KMS-11 (cell line): ENCODE measurements around the gene NECAB2.

ENCODE experiments used
- H2AFZ ChIP-seq: fragments of 200-600 bp; sonication (generic); 2 replicates; pipeline ENCODE4 v1.6.1; 2016; ENCODE audit warnings: antibody characterized with exemption, mixed run types, low read depth
- H3K27ac ChIP-seq: fragments of 200-600 bp; sonication (generic); 2 replicates; pipeline ENCODE4 v1.6.1; 2016; ENCODE audit warnings: mild to moderate bottlenecking, mixed run types
- H3K27me3 ChIP-seq: fragments of 200-600 bp; sonication (generic); 2 replicates; pipeline ENCODE4 v1.6.1; 2017; ENCODE audit warnings: mild to moderate bottlenecking, low read depth, mixed run types, moderate library complexity; ENCODE audit not compliant: insufficient read depth
- H3K36me3 ChIP-seq: fragments of 200-600 bp; sonication (generic); 2 replicates; pipeline ENCODE4 v1.6.1; 2017; ENCODE audit warnings: mild to moderate bottlenecking, mixed run types; ENCODE audit not compliant: insufficient read depth
- H3K4me1 ChIP-seq: fragments of 200-600 bp; sonication (generic); 2 replicates; pipeline ENCODE4 v1.6.1; 2016; ENCODE audit warnings: mild to moderate bottlenecking, low read depth, mixed run types; ENCODE audit not compliant: poor library complexity, severe bottlenecking
- H3K4me2 ChIP-seq: fragments of 200-600 bp; sonication (generic); 2 replicates; pipeline ENCODE4 v1.7.0; 2016; ENCODE audit warnings: mild to moderate bottlenecking, mixed run types
- H3K4me3 ChIP-seq: fragments of 200-600 bp; sonication (generic); IDR thresholded peaks from 2 replicates; pipeline ENCODE4 v1.6.1; 2017; ENCODE audit warnings: low read depth, low read length, mixed read lengths; ENCODE audit not compliant: insufficient read depth
- H3K79me2 ChIP-seq: fragments of 200-600 bp; sonication (generic); 2 replicates; pipeline ENCODE4 v1.6.1; 2016; ENCODE audit warnings: low read depth, mixed run types; ENCODE audit not compliant: insufficient read depth
- H3K9ac ChIP-seq: fragments of 200-600 bp; sonication (generic); 2 replicates; pipeline ENCODE4 v1.6.1; 2016; ENCODE audit warnings: mild to moderate bottlenecking, mixed run types
- H4K20me1 ChIP-seq: fragments of 200-600 bp; sonication (generic); 2 replicates; pipeline ENCODE4 v1.6.1; 2016; ENCODE audit warnings: mild to moderate bottlenecking, mixed run types; ENCODE audit not compliant: insufficient read depth
- TF ChIP-seq, protein P1 (sequence below): fragments of 200-600 bp; sonication (generic); conservative IDR thresholded peaks from 2 replicates; pipeline ENCODE4 v1.6.1; 2017; ENCODE audit warnings: low read depth, mild to moderate bottlenecking, antibody characterized with exemption, low read length, moderate library complexity, mixed read lengths

The NECAB2 gene

DNA sequence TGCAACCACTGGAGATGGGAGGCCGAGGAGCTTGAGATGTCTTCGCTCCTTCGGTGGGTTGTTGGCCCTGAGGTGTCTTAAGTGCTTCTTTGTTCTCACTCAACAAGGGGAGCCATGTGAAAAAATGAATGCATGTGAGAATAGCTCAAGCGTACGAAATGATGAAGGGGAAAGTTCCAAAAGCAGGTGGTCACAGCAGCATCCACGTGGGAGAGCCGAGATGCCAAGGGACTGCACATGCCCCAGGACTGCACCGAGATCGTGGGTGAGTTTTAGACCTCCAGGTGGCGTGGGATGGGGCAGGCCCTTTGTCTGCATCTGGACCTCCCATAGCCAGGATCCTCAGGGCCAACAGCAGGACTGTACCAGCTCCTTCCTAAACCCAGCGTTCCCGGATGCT, 66.5 kb downstream of the NECAB2 start:
- no peaks in the 10 kb centered on the region for H3K36me3 ChIP-seq
- H4K20me1 ChIP-seq = no peaks in the 10 kb centered on the region
- H3K27ac ChIP-seq = no peak overlapping the region
- no peak overlapping the region for H3K4me2 ChIP-seq
- H3K4me3 ChIP-seq = no peak overlapping the region
- TF ChIP-seq, protein P1, sequence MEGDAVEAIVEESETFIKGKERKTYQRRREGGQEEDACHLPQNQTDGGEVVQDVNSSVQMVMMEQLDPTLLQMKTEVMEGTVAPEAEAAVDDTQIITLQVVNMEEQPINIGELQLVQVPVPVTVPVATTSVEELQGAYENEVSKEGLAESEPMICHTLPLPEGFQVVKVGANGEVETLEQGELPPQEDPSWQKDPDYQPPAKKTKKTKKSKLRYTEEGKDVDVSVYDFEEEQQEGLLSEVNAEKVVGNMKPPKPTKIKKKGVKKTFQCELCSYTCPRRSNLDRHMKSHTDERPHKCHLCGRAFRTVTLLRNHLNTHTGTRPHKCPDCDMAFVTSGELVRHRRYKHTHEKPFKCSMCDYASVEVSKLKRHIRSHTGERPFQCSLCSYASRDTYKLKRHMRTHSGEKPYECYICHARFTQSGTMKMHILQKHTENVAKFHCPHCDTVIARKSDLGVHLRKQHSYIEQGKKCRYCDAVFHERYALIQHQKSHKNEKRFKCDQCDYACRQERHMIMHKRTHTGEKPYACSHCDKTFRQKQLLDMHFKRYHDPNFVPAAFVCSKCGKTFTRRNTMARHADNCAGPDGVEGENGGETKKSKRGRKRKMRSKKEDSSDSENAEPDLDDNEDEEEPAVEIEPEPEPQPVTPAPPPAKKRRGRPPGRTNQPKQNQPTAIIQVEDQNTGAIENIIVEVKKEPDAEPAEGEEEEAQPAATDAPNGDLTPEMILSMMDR = no peak
- H3K79me2 ChIP-seq = no peaks in the 10 kb centered on the region
- no peak overlapping the region for H3K9ac ChIP-seq
- no peaks in the 10 kb centered on the region for H3K4me1 ChIP-seq
- H2AFZ ChIP-seq = no peak overlapping the region
- H3K27me3 ChIP-seq = peaks cover 56% of the 10 kb centered on the region

DNA sequence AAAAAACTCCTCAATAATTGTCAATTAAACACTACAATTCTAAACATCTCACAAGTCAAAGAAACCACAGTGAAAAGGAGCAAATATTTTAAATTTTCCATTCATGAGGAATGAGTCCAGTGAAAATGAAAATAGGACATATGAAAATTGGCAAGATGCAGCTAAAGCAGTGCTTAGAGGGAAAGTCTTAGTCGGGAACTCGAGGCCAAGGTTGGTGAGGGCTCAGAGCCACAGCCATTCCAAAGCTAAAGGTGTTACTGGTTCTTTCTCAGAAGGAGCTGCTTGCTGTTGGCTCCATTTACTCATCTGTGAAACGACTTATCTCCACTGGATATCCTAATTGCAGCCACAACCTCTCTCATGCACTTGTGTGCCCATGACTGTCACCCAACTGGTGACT, 68.1 kb downstream of the NECAB2 start:
- Histone ChIP-seq H3K79me2 (no peaks in the 10 kb centered on the region), H3K4me3 (no peak overlapping the region), H3K9ac (no peak overlapping the region), H2AFZ (no peak overlapping the region), H3K27ac (no peak overlapping the region), H4K20me1 (no peaks in the 10 kb centered on the region), H3K4me1 (no peaks in the 10 kb centered on the region), H3K4me2 (no peak overlapping the region), H3K36me3 (no peaks in the 10 kb centered on the region), H3K27me3 (peaks cover 57% of the 10 kb centered on the region)
- TF ChIP-seq, protein P1 = no peak

DNA sequence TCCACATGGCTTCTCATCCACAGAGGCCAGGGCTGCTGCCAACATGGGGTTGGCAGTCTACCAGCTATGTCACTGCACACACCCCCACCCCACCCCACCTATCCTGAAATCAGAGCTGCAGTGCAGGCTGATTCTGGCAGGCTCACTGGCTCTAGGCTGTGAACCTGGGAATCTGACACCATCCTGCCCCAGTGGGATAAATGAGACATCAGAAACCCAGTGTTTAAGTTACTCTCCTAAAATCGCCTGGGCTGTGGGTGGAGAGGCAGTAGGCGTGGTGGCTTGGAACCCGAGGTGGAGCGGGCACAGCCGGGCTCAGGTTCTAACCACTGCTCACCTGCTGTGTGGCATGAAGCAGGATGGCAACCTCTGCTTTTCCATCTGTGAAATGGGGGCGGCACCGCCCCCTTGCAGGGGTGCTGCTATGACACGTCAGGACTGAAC, 69.0 kb downstream of the NECAB2 start:
- Histone ChIP-seq H3K27ac (no peak overlapping the region), H3K4me3 (no peak overlapping the region), H3K4me2 (no peak overlapping the region), H4K20me1 (no peaks in the 10 kb centered on the region), H3K79me2 (no peaks in the 10 kb centered on the region), H3K36me3 (no peaks in the 10 kb centered on the region), H2AFZ (no peak overlapping the region), H3K9ac (no peak overlapping the region), H3K4me1 (no peaks in the 10 kb centered on the region), H3K27me3 (peaks cover 62% of the 10 kb centered on the region)
- TF ChIP-seq, protein P1 = no peak

DNA sequence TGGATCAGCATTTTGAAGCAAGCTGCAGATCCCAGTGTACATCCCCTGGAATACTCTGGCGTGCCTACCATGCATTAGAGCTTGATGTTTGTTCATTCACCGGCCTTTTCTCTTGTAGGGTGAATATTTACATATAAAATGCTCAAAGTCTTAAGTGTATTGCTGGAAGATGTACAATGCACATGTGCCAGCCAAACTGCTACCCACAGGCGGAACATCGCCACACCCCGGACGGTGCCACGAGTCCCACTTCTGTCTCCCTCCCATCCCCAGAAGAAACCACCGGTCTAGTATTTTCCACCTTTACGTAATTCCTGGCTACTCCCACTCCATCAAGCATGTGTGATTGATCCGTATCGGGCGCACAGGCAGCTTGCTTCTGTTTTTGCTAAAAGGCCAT, 70.4 kb downstream of the NECAB2 start:
- peaks cover 68% of the 10 kb centered on the region for H3K27me3 ChIP-seq
- no peak overlapping the region for H3K9ac ChIP-seq
- H3K4me2 ChIP-seq = no peak overlapping the region
- TF ChIP-seq, protein P1 = no peak
- no peaks in the 10 kb centered on the region for H3K79me2 ChIP-seq
- H3K27ac ChIP-seq = no peak overlapping the region
- H3K36me3 ChIP-seq = no peaks in the 10 kb centered on the region
- H3K4me1 ChIP-seq = no peaks in the 10 kb centered on the region
- no peaks in the 10 kb centered on the region for H4K20me1 ChIP-seq
- H3K4me3 ChIP-seq = no peak overlapping the region
- H2AFZ ChIP-seq = no peak overlapping the region
